Activated T-cell treated with anti-CD3 and anti-CD28 coated beads for 1 hour (primary cell): ENCODE measurements around the gene PRKAR1B.

Experiments used
- DNase-seq: peaks from one replicate; pipeline ENCODE4 v3.0.0-alpha.2; 2020; ENCODE audit warnings: low read depth

PRKAR1B gene

GRCh38 chr7:521221-522070 is 205.6 kb downstream of the PRKAR1B start:
- no peak for DNase-seq

GRCh38 chr7:520503-521161 is 206.4 kb downstream of the PRKAR1B start:
- no peak for DNase-seq

- no peak for DNase-seq
Observed at GRCh38 chr7:519484-520390, 207.3 kb downstream of the PRKAR1B start, which contains the start of gene PDGFA. Gene PDGFA, minus strand, starts transcription at chr7:519846. Its CDS starts 845 bp downstream, at chr7:519001.

- no peak for DNase-seq
Observed at GRCh38 chr7:518630-519483, 208.2 kb downstream of the PRKAR1B start.

- DNase-seq: no peak
Observed at GRCh38 chr7:517774-518629, 209.1 kb downstream of the PRKAR1B start.

GRCh38 chr7:516606-517456 is 210.2 kb downstream of the PRKAR1B start:
- no peak for DNase-seq

- no peak for DNase-seq
Observed at GRCh38 chr7:516216-516605, 210.9 kb downstream of the PRKAR1B start.

GRCh38 chr7:515628-516027 is 211.5 kb downstream of the PRKAR1B start:
- DNase-seq: no peak

GRCh38 chr7:514651-515598 is 212.2 kb downstream of the PRKAR1B start:
- DNase-seq: no peak

- no peak for DNase-seq
Observed at GRCh38 chr7:514242-514641, 212.8 kb downstream of the PRKAR1B start.

GRCh38 chr7:513521-514166 is 213.4 kb downstream of the PRKAR1B start:
- DNase-seq: no peak

- DNase-seq: no peak
Observed at GRCh38 chr7:512541-513311, 214.4 kb downstream of the PRKAR1B start.

- no peak for DNase-seq
Observed at GRCh38 chr7:512146-512510, 215.0 kb downstream of the PRKAR1B start.

- no peak for DNase-seq
Observed at GRCh38 chr7:511476-512145, 215.5 kb downstream of the PRKAR1B start.

GRCh38 chr7:510782-511281 is 216.2 kb downstream of the PRKAR1B start:
- no peak for DNase-seq

- DNase-seq: no peak
Observed at GRCh38 chr7:510131-510481, 217.0 kb downstream of the PRKAR1B start.
